Measurements from ENCODE around the gene ZNF92.
A peak's percentile ranks its signal among the peaks of the same experiment; 100 is the strongest.
"Not testable (repeated sequence)": the region's sequence is repeated elsewhere in the genome, so short reads cannot be mapped to it uniquely, and the experiment has no call there.

Gene ZNF92

GRCh38 chr7:65429642-65430343 lies 56.1 kb downstream of the ZNF92 start:
- DNase-seq, result no peak

GRCh38 chr7:65430344-65431186 lies 56.9 kb downstream of the ZNF92 start:
- DNase-seq, result no peak

- no peak for DNase-seq
Observed at GRCh38 chr7:65434307-65434706, 60.7 kb downstream of the ZNF92 start.

GRCh38 chr7:65436163-65436562 lies 62.5 kb downstream of the ZNF92 start:
- no peak for DNase-seq

GRCh38 chr7:65438598-65438997 lies 64.9 kb downstream of the ZNF92 start:
- peak; percentile 79 for DNase-seq

GRCh38 chr7:65441010-65441409 lies 67.4 kb downstream of the ZNF92 start:
- peak; percentile 63 for DNase-seq

GRCh38 chr7:65444205-65444842 lies 70.7 kb downstream of the ZNF92 start:
- no peak for DNase-seq

- no peak for DNase-seq
Observed at GRCh38 chr7:65444899-65445823, 71.5 kb downstream of the ZNF92 start.

- DNase-seq, result not testable (repeated sequence)
Observed at GRCh38 chr7:65447041-65447440, 73.4 kb downstream of the ZNF92 start.

GRCh38 chr7:65448816-65449504 lies 75.3 kb downstream of the ZNF92 start:
- DNase-seq, result peak; percentile 60

GRCh38 chr7:65449505-65449852 lies 75.8 kb downstream of the ZNF92 start:
- DNase-seq, result no peak
